Parathyroid adenoma (tissue), 2 donors: ENCODE results near the gene ZNHIT6.

Source experiments
- H2AFZ ChIP-seq: fragments of 300-600 bp; sonication (generic); one replicate; pipeline ENCODE4 v1.7.0; 2017; ENCODE audit warnings: antibody characterized with exemption, mild to moderate bottlenecking
- H3K27ac ChIP-seq: fragments of 300-600 bp; sonication (generic); one replicate; pipeline ENCODE4 v1.7.0; 2017
- H3K27me3 ChIP-seq: fragments of 300-600 bp; sonication (generic); one replicate; pipeline ENCODE4 v1.7.0; 2017; ENCODE audit warnings: low read length; ENCODE audit not compliant: control insufficient read depth, insufficient read depth
- H3K36me3 ChIP-seq: fragments of 300-600 bp; sonication (generic); one replicate; pipeline ENCODE4 v1.7.0; 2017; ENCODE audit warnings: low read length; ENCODE audit not compliant: control insufficient read depth, insufficient read depth
- H3K4me1 ChIP-seq: fragments of 300-600 bp; sonication (generic); one replicate; pipeline ENCODE4 v1.7.0; 2017; ENCODE audit warnings: control low read depth
- H3K4me2 ChIP-seq: fragments of 300-600 bp; sonication (generic); one replicate; pipeline ENCODE4 v1.7.0; 2017; ENCODE audit warnings: low read length
- H3K4me3 ChIP-seq: fragments of 300-600 bp; sonication (generic); one replicate; pipeline ENCODE4 v1.7.0; 2017; ENCODE audit warnings: low read depth, low read length
- H3K79me2 ChIP-seq: fragments of 300-600 bp; sonication (generic); one replicate; pipeline ENCODE4 v1.7.0; 2017; ENCODE audit warnings: control low read depth
- H3K9ac ChIP-seq: fragments of 300-600 bp; sonication (generic); one replicate; pipeline ENCODE4 v1.7.0; 2017; ENCODE audit warnings: mild to moderate bottlenecking
- H3K9me3 ChIP-seq: fragments of 300-600 bp; sonication (generic); one replicate; pipeline ENCODE4 v1.7.0; 2017; ENCODE audit warnings: low read length; ENCODE audit not compliant: control insufficient read depth
- TF ChIP-seq, protein P1 (sequence below): fragments of 300-600 bp; sonication (generic); IDR thresholded peaks from one replicate; pipeline ENCODE4 v1.7.0; 2017; ENCODE audit warnings: antibody characterized with exemption, mild to moderate bottlenecking
- donor health status: primary hyperparathyroidism.

ZNHIT6 gene

DNA sequence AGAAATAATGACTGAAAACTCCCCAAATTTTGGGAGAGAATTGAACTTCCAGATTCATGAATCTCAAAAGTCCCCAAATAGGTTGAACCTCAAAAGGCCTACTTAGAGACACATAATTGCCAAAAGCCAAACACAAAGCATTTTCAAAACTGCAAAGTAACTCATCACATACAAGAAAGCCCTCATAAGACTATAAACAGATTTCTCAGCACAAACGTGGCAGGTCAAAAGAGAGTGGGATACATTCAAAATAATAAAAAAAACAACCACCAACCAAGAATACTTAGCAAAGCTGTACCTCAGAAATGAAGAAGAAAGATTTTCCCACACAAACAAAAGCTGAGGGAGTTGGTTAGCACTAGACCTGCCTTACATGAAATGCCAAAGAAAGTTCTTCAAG lies 69.8 kb downstream of the ZNHIT6 start:
- TF ChIP-seq, protein P1, sequence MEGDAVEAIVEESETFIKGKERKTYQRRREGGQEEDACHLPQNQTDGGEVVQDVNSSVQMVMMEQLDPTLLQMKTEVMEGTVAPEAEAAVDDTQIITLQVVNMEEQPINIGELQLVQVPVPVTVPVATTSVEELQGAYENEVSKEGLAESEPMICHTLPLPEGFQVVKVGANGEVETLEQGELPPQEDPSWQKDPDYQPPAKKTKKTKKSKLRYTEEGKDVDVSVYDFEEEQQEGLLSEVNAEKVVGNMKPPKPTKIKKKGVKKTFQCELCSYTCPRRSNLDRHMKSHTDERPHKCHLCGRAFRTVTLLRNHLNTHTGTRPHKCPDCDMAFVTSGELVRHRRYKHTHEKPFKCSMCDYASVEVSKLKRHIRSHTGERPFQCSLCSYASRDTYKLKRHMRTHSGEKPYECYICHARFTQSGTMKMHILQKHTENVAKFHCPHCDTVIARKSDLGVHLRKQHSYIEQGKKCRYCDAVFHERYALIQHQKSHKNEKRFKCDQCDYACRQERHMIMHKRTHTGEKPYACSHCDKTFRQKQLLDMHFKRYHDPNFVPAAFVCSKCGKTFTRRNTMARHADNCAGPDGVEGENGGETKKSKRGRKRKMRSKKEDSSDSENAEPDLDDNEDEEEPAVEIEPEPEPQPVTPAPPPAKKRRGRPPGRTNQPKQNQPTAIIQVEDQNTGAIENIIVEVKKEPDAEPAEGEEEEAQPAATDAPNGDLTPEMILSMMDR, result no peak
- no peak overlapping the region for H3K9ac ChIP-seq
- H3K79me2 ChIP-seq, result no peaks in the 10 kb centered on the region
- no peak overlapping the region for H2AFZ ChIP-seq
- no peak overlapping the region for H3K27ac ChIP-seq
- H3K27me3 ChIP-seq, result no peaks in the 10 kb centered on the region
- no peak overlapping the region for H3K4me2 ChIP-seq
- no peaks in the 10 kb centered on the region for H3K36me3 ChIP-seq
- H3K4me1 ChIP-seq, result no peaks in the 10 kb centered on the region
- no peaks in the 10 kb centered on the region for H3K9me3 ChIP-seq
- no peak overlapping the region for H3K4me3 ChIP-seq

DNA sequence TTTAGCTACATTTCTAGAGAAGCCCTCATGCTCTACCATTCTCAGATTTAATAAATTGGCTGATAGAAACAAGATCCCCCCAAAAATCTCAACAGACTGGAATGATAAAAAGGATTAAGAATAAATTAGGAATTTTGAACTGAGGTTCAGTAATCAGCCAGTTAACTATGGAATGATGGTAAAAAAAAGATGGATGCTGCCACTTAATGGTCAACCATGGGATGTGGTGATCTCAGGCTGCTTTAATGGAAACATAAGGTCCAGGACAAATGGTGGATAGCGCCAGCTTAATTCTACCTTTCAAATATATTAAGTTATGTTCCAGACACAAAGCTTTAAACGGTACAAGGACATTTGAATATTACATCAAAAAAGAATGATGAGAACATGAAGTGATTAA lies 77.7 kb downstream of the ZNHIT6 start:
- Histone ChIP-seq H2AFZ (no peak overlapping the region), H3K4me3 (no peak overlapping the region), H3K27ac (no peak overlapping the region), H3K36me3 (no peaks in the 10 kb centered on the region), H3K27me3 (no peaks in the 10 kb centered on the region), H3K79me2 (no peaks in the 10 kb centered on the region), H3K9me3 (no peaks in the 10 kb centered on the region), H3K4me1 (no peaks in the 10 kb centered on the region), H3K9ac (no peak overlapping the region), H3K4me2 (no peak overlapping the region)
- TF ChIP-seq, protein P1, result no peak

DNA sequence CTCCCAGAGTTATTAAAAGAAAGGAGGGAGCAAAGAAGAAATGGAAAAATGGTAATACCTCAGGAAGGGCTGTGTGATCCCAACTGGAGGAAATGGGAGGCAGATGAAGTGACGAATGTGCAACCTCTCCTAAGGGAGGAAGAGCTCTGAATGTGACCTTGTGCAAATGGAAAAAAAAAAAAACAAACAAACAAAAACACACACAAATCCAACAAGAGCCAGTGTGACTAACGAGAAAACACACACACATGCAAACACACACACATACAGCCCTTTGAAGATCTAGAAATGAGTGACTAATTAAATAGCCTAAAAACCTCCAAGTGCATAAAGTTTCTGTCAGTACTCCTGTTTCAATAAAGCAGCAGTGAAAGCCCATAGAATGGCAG lies 78.7 kb downstream of the ZNHIT6 start:
- Histone ChIP-seq H3K36me3 (no peaks in the 10 kb centered on the region), H3K4me3 (no peak overlapping the region), H3K79me2 (no peaks in the 10 kb centered on the region), H3K27me3 (no peaks in the 10 kb centered on the region), H3K4me1 (no peaks in the 10 kb centered on the region), H3K9me3 (no peaks in the 10 kb centered on the region), H3K9ac (no peak overlapping the region), H2AFZ (no peak overlapping the region), H3K27ac (no peak overlapping the region), H3K4me2 (no peak overlapping the region)
- TF ChIP-seq, protein P1, result no peak

DNA sequence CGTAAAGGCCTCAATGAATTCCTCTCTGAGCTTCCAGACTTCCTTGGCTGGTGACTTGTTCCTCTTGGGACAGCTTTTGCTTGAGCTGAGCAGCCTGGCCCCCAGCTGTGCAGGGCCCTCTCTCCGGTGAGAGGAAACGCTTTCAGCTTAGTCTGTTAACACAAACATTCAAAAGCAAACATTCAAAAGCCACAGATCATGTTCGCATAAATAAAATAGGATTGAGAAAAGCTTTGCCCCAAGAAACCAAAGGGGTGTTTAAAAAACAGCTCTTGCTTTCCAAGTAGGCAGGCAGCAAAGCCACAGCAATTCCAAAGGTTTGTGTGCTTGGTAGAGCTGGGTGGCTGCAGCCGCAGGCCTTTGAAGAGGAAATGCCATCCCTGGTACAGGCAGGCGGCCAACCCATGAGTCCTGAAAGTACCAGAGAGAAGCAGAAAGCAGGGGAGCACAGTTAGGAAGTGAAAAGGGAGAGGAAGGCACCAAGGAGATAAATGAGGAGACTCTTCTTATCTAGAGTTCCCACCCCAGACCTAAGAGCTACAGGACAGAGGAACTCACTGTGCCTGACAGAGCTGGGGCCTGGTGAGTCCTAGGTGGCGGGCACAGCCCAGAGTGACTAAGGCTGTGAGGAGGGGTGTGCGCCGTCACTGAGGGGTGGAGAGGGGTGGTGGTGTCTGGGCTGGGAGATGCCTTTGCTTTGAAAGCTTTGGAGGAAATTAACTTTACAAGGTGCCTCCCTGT lies 79.3 kb downstream of the ZNHIT6 start:
- TF ChIP-seq, protein P1, result no peak

DNA sequence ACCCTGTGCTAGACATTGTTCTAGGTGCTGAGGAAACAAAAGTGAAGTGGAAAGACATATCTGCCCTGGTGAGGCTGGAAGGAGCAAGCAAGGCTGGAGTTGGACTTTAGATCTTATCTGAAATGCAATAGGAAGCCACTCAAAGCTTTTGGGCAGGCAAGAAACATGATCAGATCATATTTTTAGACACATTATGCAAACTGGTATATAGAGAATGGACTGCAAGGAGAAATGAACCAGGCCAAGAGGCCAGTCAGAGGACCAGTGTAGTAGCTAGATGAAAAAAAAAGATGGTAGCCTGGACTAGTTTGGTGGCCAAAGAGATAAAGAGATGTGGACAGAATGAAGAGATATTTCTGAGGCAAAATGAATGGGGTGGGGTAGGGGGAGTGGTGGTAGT lies 81.4 kb downstream of the ZNHIT6 start:
- no peak overlapping the region for H3K4me2 ChIP-seq
- TF ChIP-seq, protein P1, result no peak
- no peaks in the 10 kb centered on the region for H3K79me2 ChIP-seq
- H3K4me1 ChIP-seq, result no peaks in the 10 kb centered on the region
- H3K36me3 ChIP-seq, result no peaks in the 10 kb centered on the region
- no peaks in the 10 kb centered on the region for H3K9me3 ChIP-seq
- H3K27me3 ChIP-seq, result no peaks in the 10 kb centered on the region
- H3K27ac ChIP-seq, result no peak overlapping the region
- H3K9ac ChIP-seq, result no peak overlapping the region
- H3K4me3 ChIP-seq, result no peak overlapping the region
- H2AFZ ChIP-seq, result no peak overlapping the region

More for the DNA sequence above, 79.3 kb downstream of the ZNHIT6 start:
- Histone ChIP-seq H3K79me2 (no peaks in the 10 kb centered on the region), H3K4me2 (no peak overlapping the region), H3K27me3 (no peaks in the 10 kb centered on the region), H3K9ac (no peak overlapping the region), H2AFZ (no peak overlapping the region), H3K36me3 (no peaks in the 10 kb centered on the region), H3K9me3 (no peaks in the 10 kb centered on the region), H3K4me1 (no peaks in the 10 kb centered on the region), H3K4me3 (no peak overlapping the region), H3K27ac (no peak overlapping the region)
